H7 (cell line): Measurements from ENCODE around the gene BCR. TPM values are rescaled to one million over a fixed set of nuclear protein-coding genes. Genes with fewer than 3 reads are reported as not detected.
"Not testable (repeated sequence)": the region's sequence is repeated elsewhere in the genome, so short reads cannot be mapped to it uniquely, and the experiment has no call there.

ENCODE experiments used
- DNase-seq: peaks from one replicate; pipeline ENCODE4 v3.0.0; 2012
- H3K27me3 ChIP-seq: 2 replicates; pipeline ENCODE4 v1.6.0; 2011; ENCODE audit warnings: mild to moderate bottlenecking, low read length; ENCODE audit not compliant: control insufficient read depth, insufficient read depth
- H3K36me3 ChIP-seq: replicated peaks from 2 replicates; pipeline ENCODE4 v1.5.1; 2011; ENCODE audit warnings: low read length; ENCODE audit not compliant: control insufficient read depth, insufficient read depth
- H3K4me3 ChIP-seq: 2 replicates; pipeline ENCODE4 v1.5.1; 2011; ENCODE audit warnings: low read depth, mild to moderate bottlenecking, control low read depth, low read length, moderate library complexity; ENCODE audit not compliant: insufficient read depth
- total RNA-seq: library from RNA; depleted of rRNA; stranded (reverse); fragments of >200 nt; shearing (Covaris generic); gene quantifications from 2 replicates; pipeline ENCODE4 v1.2.3, GENCODE V29; 2014; rRNA removed

BCR gene
- total RNA-seq, 1 experiment from 2014 or later, result 89.1 TPM

DNA sequence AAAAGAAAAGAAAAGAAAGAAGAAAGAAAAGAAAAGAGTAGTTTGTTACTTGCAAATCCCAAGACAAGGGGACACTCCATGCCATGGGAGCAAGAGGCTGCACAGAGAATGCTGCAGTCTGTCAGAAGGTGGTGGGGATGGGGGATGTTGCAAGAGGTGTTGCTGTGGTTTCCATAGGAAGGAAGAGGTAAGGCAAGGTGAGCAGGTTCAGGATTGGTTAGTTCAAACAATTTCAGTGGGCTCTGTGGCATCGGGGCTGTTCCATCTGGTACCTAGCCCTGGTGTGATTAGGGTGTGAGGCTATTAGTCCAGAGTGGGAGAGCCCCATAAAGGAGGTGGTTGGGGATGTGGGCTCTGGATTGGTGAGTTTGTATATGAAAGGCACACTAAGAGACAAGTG, 172.7 kb downstream of the BCR start:
- no peak for DNase-seq
- Histone ChIP-seq H3K36me3 (no peaks in the 10 kb centered on the region), H3K27me3 (peaks cover 13% of the 10 kb centered on the region), H3K4me3 (no peak overlapping the region)

DNA sequence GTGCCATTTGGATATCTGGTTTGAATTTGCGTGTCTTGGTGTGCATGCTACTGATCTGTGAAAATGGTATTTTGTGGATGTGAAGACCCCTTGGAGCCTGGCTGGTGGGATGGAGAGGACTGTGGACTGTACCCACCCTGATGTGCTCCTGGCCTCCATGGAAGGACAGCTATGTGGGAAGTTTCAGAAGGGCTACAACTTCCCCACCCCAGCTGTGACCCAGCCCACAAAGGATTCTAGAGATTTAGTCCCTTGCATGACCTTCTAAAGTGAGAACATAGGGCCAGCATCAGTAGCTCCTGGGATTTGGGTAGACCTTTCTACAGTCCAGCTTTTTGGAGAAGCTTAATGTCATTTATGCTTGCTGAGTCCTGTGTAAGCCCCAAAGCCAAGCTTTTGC, 173.4 kb downstream of the BCR start:
- Histone ChIP-seq H3K27me3 (peaks cover 15% of the 10 kb centered on the region), H3K4me3 (no peak overlapping the region), H3K36me3 (no peaks in the 10 kb centered on the region)
- DNase-seq, result no peak

DNA sequence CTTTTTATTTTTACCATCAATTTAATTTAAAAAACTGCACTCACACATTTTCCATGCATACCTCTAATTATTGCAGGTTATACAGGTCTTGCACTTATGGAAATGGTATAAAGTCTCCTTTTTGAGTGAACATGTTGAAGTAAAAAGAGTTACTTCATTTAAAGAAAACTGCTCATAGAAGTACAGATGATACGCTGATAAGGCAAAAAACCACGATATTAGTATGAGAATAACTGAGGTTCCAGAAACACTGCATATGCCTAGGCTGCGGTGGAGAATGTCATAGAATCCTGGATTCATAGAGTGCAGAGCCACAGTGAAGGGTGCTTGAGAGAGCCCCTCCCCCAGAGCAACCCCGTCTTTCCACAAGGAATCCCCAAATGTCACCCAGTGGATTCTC, 175.8 kb downstream of the BCR start:
- peaks cover 34% of the 10 kb centered on the region for H3K27me3 ChIP-seq
- no peaks in the 10 kb centered on the region for H3K36me3 ChIP-seq
- H3K4me3 ChIP-seq, result no peak overlapping the region
- no peak for DNase-seq

DNA sequence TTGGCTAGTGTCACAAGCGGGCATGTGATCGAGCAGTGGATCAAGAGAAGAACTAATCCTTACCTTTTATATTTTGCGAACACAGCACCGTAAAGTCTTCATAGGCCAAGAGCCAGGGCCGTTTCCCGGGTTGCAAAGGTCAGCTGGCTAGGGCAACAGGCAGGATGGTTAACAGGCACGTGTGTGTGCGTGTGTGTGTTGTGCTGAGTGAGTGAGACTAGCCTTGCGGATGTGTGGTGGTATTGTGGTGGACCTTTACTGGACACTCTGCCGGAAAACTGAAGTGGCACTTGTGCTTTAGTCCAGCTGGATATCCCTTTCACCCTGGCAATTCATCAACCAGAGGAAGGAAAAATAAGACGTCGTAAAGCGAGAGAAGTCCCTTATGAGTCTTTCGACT, 176.7 kb downstream of the BCR start:
- Histone ChIP-seq H3K27me3 (peaks cover 39% of the 10 kb centered on the region), H3K36me3 (no peaks in the 10 kb centered on the region), H3K4me3 (no peak overlapping the region)
- DNase-seq, result no peak

DNA sequence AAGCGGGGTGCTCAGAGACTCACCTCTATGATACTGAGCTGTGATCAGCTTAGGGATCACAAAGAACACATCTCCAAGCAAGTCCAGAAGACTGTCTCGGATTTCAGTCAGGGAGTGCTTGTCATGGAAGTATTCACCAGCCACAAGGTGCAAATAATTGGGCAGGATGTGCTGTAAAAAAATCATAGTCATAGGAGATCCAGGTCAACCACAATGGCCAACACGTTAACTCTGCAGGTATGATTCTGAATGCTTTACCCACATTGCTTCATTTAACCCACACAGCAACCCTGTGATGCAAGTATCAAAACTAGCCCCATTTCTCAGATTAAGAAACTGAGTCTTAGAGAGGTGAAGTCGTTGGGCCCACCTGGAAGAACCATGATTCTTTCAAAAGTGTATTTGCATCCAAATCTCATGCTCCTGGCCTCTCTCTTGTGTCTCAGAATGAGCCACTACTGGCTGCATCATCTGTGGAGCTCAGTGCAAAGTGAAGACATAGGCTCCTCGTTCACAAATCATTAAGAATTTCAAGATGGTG, 179.3 kb downstream of the BCR start:
- Histone ChIP-seq H3K27me3 (peaks cover 55% of the 10 kb centered on the region), H3K36me3 (no peaks in the 10 kb centered on the region), H3K4me3 (no peak overlapping the region)
- no peak for DNase-seq

DNA sequence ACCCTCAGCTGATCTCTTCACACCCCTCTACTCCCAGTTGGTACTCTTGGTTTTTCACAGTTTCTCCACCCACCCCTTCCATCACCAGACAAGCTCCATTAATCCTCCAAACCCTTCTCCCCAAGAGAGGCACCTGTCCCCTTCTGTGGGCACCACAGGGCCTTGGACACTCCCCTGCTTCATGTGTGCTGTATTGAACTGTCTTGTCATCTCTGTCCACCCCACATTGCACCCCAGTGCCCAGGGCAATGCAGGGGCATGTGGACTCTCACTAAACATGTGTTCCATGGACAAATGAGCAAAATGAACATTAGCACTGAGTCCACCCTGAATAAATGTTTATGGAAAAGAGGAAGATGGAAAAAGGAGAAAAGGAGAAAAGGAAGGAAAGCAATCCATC, 181.4 kb downstream of the BCR start:
- Histone ChIP-seq H3K27me3 (peaks cover 69% of the 10 kb centered on the region), H3K4me3 (no peak overlapping the region), H3K36me3 (no peaks in the 10 kb centered on the region)
- DNase-seq, result no peak

DNA sequence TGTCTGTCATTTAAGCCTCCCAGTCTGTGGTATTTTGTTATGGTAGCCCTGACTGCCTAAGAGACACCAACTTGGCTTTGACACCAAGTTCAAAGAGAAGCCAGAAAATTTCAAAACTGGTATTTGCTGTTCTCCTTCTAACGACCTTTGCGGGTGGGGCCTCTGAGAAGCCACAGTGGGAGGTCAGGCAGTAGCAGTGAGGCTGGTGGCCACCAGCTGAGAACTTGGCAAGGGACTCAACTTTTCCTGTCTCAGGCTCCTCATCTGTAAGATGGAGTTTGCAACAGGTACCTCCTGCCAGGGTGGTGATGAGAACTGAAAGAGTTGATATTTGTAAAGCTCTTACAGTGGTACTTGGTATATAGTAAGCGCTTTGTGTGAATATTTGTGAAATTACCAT, 183.4 kb downstream of the BCR start:
- Histone ChIP-seq H3K36me3 (no peaks in the 10 kb centered on the region), H3K27me3 (peaks cover 82% of the 10 kb centered on the region), H3K4me3 (no peak overlapping the region)
- DNase-seq, result no peak

DNA sequence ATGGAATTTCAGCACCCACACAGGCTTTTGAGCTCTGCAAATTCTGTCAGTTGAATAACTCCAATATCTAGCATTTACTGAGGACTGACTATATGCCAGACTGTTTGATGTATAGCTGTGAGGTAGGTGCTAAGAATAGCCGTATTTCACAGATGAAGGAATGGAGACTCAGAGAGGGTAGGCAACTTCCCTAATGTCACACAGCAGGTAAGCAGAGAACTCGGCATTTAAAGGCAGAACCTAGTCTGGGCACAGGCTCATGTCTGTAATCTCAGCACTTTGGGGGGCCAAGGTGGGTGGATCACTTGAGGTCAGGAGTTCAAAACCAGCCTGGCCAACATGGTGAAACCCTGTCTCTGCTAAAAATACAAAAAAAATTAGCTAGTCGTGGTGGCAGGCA, 184.1 kb downstream of the BCR start:
- H3K4me3 ChIP-seq, result no peak overlapping the region
- H3K27me3 ChIP-seq, result peaks cover 86% of the 10 kb centered on the region
- DNase-seq, result no peak
- H3K36me3 ChIP-seq, result no peaks in the 10 kb centered on the region

DNA sequence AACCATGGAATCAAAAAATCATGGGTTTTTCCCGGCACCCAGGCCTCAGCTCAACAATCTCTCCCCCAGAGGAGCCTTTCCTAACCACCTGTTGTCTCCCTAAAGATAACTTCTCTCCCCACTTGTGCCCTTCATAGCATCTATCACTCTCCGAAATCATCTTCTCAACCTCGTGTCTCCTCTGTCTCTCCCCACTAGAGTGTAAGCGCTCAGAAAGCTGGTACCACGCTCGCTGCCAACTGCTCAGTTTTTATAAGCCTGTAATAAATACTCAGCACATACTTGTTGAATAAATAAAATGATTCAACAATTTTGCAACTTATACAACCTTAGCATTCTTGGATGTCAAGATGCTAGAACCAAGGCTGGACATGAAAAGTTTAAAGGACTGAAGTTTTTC, 185.2 kb downstream of the BCR start:
- Histone ChIP-seq H3K4me3 (no peak overlapping the region), H3K36me3 (no peaks in the 10 kb centered on the region), H3K27me3 (peaks cover 86% of the 10 kb centered on the region)
- no peak for DNase-seq

DNA sequence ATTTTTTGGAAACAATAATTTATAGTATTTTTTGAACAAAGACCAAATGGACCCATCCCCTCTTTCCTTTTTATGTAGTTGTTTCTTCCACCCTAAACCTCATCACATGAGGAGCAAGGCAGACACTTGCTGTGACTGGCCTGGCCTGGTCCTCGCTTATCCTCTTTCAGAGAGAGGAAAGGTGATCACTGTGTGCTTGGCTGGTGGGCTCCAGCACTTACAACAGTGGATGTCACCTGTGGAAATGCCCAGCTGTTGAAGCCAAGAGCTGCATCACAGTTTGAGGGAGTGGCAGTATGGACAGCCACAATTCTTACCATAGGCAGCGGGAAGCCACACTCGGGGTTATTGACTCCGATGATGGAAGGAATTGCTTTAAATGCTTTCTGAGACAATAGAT, 185.7 kb downstream of the BCR start:
- H3K27me3 ChIP-seq, result peaks cover 85% of the 10 kb centered on the region
- H3K36me3 ChIP-seq, result no peaks in the 10 kb centered on the region
- no peak overlapping the region for H3K4me3 ChIP-seq
- DNase-seq, result no peak

DNA sequence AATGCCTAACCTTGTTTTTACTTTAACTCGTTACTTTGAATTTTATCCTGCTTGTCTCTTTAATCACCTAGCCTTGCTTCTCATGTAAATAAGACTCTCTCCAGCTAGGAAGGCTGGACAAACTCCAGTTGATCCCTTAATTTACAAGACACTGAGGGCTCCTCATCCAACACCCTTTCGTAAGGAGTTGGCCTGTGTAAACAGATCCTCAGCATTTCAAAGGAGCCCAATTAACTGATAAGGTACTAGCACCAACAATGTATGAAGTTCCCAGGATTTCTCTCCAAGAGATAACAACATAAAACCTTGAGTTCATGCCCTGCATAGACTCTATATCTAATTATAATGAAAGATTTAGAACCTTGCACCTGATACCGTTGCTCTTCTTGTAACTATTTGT, 186.9 kb downstream of the BCR start:
- peaks cover 88% of the 10 kb centered on the region for H3K27me3 ChIP-seq
- not testable (repeated sequence) for H3K36me3 ChIP-seq, H3K4me3 ChIP-seq
- DNase-seq, result peak; percentile 51

Other genes with a start within 250 kb of the BCR start
- 18.0 and 24.4 TPM in 2 replicates for gene GNAZ, start 110.0 kb upstream of the BCR start, total RNA-seq
- not detected in 2 replicates for gene RSPH14, start 38.5 kb upstream of the BCR start, total RNA-seq
- 0.81 and 1.7 TPM in 2 replicates for gene RAB36, start 35.0 kb upstream of the BCR start, total RNA-seq